HepG2 (cell line): Measurements from ENCODE around the gene SAP25. TPM values are rescaled to one million over a fixed set of nuclear protein-coding genes. Genes with fewer than 3 reads are reported as not detected.
A peak's percentile ranks its signal among the peaks of the same experiment; 100 is the strongest.

Experiments used
- BRD4 ChIP-seq: sonication (generic); formaldehyde crosslinking; IDR thresholded peaks from 2 replicates; pipeline ENCODE4 v1.4.0; 2020; ENCODE audit warnings: missing genetic modification reagents
- CHD4 ChIP-seq: fragments of 200-600 bp; sonication (generic); IDR thresholded peaks from 2 replicates; pipeline ENCODE4 v1.7.0; 2017; ENCODE audit warnings: mild to moderate bottlenecking, low read length, borderline replicate concordance
- DMAP1 ChIP-seq: IDR thresholded peaks from 2 replicates; pipeline ENCODE4 v1.6.1; 2016
- FOXA1 ChIP-seq, 2 experiments: fragments of 450-650 bp in 1 of 2; sonication (generic) in 1 of 2; formaldehyde crosslinking in 1 of 2; IDR thresholded peaks; 2 replicates each; pipeline versions ENCODE4 v1.4.0 to v1.6.1; 2016 to 2020; ENCODE audit warnings: missing genetic modification reagents in 1 of 2
- KDM3A ChIP-seq: IDR thresholded peaks from 2 replicates; pipeline ENCODE4 v1.6.1; 2018; ENCODE audit warnings: low read depth, missing compliant biosample characterization
- MAZ ChIP-seq, 2 experiments: sonication (generic) in 1 of 2; formaldehyde crosslinking in 1 of 2; IDR thresholded peaks; 2 replicates each; pipeline versions ENCODE4 v1.5.0 to v1.6.1; 2012 to 2020; ENCODE audit warnings: low read depth in 2 of 2, mild to moderate bottlenecking in 2 of 2, borderline replicate concordance in 1 of 2, improper control_type of control experiment in 1 of 2, low read length in 1 of 2, missing genetic modification reagents in 1 of 2, moderate library complexity in 1 of 2
- MXD1 ChIP-seq: sonication (generic); formaldehyde crosslinking; IDR thresholded peaks from 2 replicates; pipeline ENCODE4 v1.4.0; 2020; ENCODE audit warnings: mild to moderate bottlenecking, missing genetic modification reagents
- NCOA2 ChIP-seq: sonication (generic); formaldehyde crosslinking; IDR thresholded peaks from 2 replicates; pipeline ENCODE4 v1.8.0; 2022; ENCODE audit warnings: inconsistent platforms
- NFIC ChIP-seq: IDR thresholded peaks from 2 replicates; pipeline ENCODE4 v1.6.1; 2012; ENCODE audit warnings: mild to moderate bottlenecking, low read length, inconsistent platforms
- NFYB ChIP-seq: sonication (generic); formaldehyde crosslinking; IDR thresholded peaks from 2 replicates; pipeline ENCODE4 v1.4.0; 2020; ENCODE audit warnings: missing genetic modification reagents
- NKX3-1 ChIP-seq: sonication (generic); formaldehyde crosslinking; IDR thresholded peaks from 2 replicates; pipeline ENCODE4 v1.5.0; 2020; ENCODE audit warnings: missing genetic modification reagents
- PRMT3 ChIP-seq: sonication (generic); formaldehyde crosslinking; IDR thresholded peaks from 2 replicates; pipeline ENCODE4 v1.8.1; 2022; ENCODE audit warnings: low read depth, mild to moderate bottlenecking, moderate library complexity, missing genetic modification reagents, borderline replicate concordance
- SIN3B ChIP-seq: fragments of 150-350 bp; IDR thresholded peaks from 2 replicates; pipeline ENCODE4 v1.6.1; 2014; ENCODE audit warnings: low read length
- SP5 ChIP-seq: IDR thresholded peaks from 2 replicates; pipeline ENCODE4 v1.6.1; 2016; ENCODE audit warnings: low read depth, borderline replicate concordance
- STAT5B ChIP-seq: sonication (generic); formaldehyde crosslinking; IDR thresholded peaks from 2 replicates; pipeline ENCODE4 v1.4.0; 2020; ENCODE audit warnings: missing genetic modification reagents
- TAF15 ChIP-seq: fragments of 200-400 bp; formaldehyde crosslinking; IDR thresholded peaks from one replicate; pipeline ENCODE4 v1.6.1; 2018; ENCODE audit warnings: mild to moderate bottlenecking, low read depth, low read length; ENCODE audit not compliant: poor library complexity, severe bottlenecking
- TBX2 ChIP-seq: sonication (generic); formaldehyde crosslinking; IDR thresholded peaks from 2 replicates; pipeline ENCODE4 v1.5.0; 2020; ENCODE audit warnings: missing genetic modification reagents, mild to moderate bottlenecking, borderline replicate concordance
- ZBTB44 ChIP-seq: sonication (generic); formaldehyde crosslinking; IDR thresholded peaks from 2 replicates; pipeline ENCODE4 v1.4.0; 2020; ENCODE audit warnings: missing genetic modification reagents
- ZMAT3 ChIP-seq: sonication (generic); formaldehyde crosslinking; conservative IDR thresholded peaks from 2 replicates; pipeline ENCODE4 v1.7.0; 2021; ENCODE audit warnings: missing genetic modification reagents
- ZNF547 ChIP-seq: sonication (generic); formaldehyde crosslinking; IDR thresholded peaks from 2 replicates; pipeline ENCODE4 v1.5.1; 2020; ENCODE audit warnings: mild to moderate bottlenecking, missing genetic modification reagents
- ZNF687 ChIP-seq: sonication (generic); formaldehyde crosslinking; IDR thresholded peaks from 2 replicates; pipeline ENCODE4 v1.5.1; 2020; ENCODE audit warnings: mild to moderate bottlenecking, missing genetic modification reagents, moderate library complexity
- ZNF761 ChIP-seq: sonication (generic); formaldehyde crosslinking; conservative IDR thresholded peaks from 2 replicates; pipeline ENCODE4 v1.4.0; 2020; ENCODE audit warnings: mild to moderate bottlenecking, missing genetic modification reagents
- ZNF772 ChIP-seq: sonication (generic); formaldehyde crosslinking; IDR thresholded peaks from 2 replicates; pipeline ENCODE4 v1.5.0; 2020; ENCODE audit warnings: mild to moderate bottlenecking, missing genetic modification reagents
- ZSCAN21 ChIP-seq: sonication (generic); formaldehyde crosslinking; IDR thresholded peaks from 2 replicates; pipeline ENCODE4 v1.8.0; 2022; ENCODE audit warnings: mild to moderate bottlenecking, missing genetic modification reagents, moderate library complexity, borderline replicate concordance
- polyA plus RNA-seq, 8 experiments: library from polyadenylated mRNA; depleted of rRNA in 3 of 8; stranded (reverse) in 7 of 8; unstranded in 1 of 8; fragments of >200 nt; fragmentation: Illumina TruSeq in 4 of 8; extraction: Trizol in 4 of 8; gene quantifications; 2 replicates each; pipeline versions ENCODE4 v1.2.1 to v1.2.3, GENCODE V29; 2011 to 2016; ENCODE audit warnings: low read depth in 4 of 8, missing spikeins in 1 of 8, mixed read lengths in 1 of 8; ENCODE audit not compliant: insufficient read depth in 1 of 8
- total RNA-seq, 5 experiments: library from RNA; depleted of rRNA; stranded (reverse); fragments of >200 nt; fragmentation: Illumina TruSeq; extraction: Trizol; gene quantifications; 2 replicates each; pipeline ENCODE4 v1.2.3, GENCODE V29; 2016; ENCODE audit warnings: low read depth in 1 of 5

Gene SAP25
- total and polyA plus RNA-seq, 2 of the 13 experiments (the other 11 are each of a cell fraction or from before 2014, with no cell fraction given), result 0.15 to 0.20 TPM

GRCh38 chr7:100538654-100539435 lies 34.9 kb downstream of the SAP25 start, which contains the start of gene AGFG2 (continued):
- TF ChIP-seq ZBTB44 (CRISPR knock-in tag) (no peak), PRMT3 (CRISPR knock-in tag) (peak; percentile 76; the same call in 1 of the 2 replicates), STAT5B (CRISPR knock-in tag) (0 out of 2 replicates have a peak, but pooled peaks have one; percentile 48), NCOA2 (CRISPR knock-in tag) (no peak), SIN3B (peak; percentile 97), ZNF761 (CRISPR knock-in tag) (peak; percentile 44; the same call in 1 of the 2 replicates), ZSCAN21 (CRISPR knock-in tag) (peak; percentile 83; the same call in 1 of the 2 replicates), DMAP1 (CRISPR knock-in tag) (no peak; the same call in 1 of the 2 replicates), NFYB (peak; percentile 97), ZNF547 (peak; percentile 89), CHD4 (no peak), KDM3A (CRISPR knock-in tag) (no peak), MXD1 (CRISPR knock-in tag) (peak; percentile 87), TAF15 (peak; percentile 80), SP5 (CRISPR knock-in tag) (peak; percentile 49; the same call in 1 of the 2 replicates), BRD4 (CRISPR knock-in tag) (0 out of 2 replicates have a peak, but pooled peaks have one; percentile 46), ZNF687 (CRISPR knock-in tag) (peak; percentile 87), NKX3-1 (CRISPR knock-in tag) (no peak), ZNF772 (CRISPR knock-in tag) (no peak), NFIC (no peak), MAZ (IDR thresholded peaks at IDR 0.05; ENCODE audit: borderline replicate concordance, low read depth, low read length) (peak; percentile 54; the same call in 1 of the 2 replicates), MAZ (CRISPR knock-in tag; IDR thresholded peaks at IDR 0.05; ENCODE audit: low read depth) (0 out of 2 replicates have a peak, but pooled peaks have one; percentile 50), ZMAT3 (peak; percentile 63; the same call in 1 of the 2 replicates), FOXA1 (IDR thresholded peaks at IDR 0.05) (no peak), FOXA1 (CRISPR knock-in tag; IDR thresholded peaks at IDR 0.05) (peak; percentile 32; the same call in 1 of the 2 replicates), TBX2 (CRISPR knock-in tag) (peak; percentile 81)
